ENCODE results near the gene CORO2B.

DNA sequence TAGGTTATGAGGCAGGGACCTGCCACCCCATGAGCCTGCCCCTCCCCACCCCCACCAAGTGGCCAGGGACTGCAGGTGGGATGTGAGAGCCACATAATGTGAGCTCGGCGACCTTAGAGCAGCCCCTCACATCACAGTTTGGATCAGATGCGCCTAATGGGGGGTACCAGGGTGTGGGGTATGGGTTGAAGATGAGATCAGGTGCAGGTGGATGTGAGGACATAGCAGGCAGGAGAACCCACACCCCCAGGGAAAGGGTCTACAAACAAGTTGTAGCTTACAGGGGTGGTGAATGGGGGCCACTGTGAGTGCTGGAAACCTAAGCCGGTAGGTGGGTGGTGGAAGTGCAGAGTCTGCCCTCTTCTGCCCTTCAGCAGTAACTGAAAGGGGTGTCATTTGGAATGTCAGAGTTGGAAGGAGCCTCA lies 94.0 kb downstream of the CORO2B start:
- TF ChIP-seq CTCF (IDR thresholded peaks at IDR 0.05) (peak; percentile 54), EZH2phosphoT487 (IDR thresholded peaks at IDR 0.05) (no peak), EZH2 (IDR thresholded peaks at IDR 0.05) (no peak)

Data from neural progenitor cell (in vitro differentiated cells).